WTC11 (cell line): ENCODE data around the gene TAF13.

ENCODE experiments used
- ATF2 ChIP-seq: sonication (generic); formaldehyde crosslinking; IDR thresholded peaks from 2 replicates; pipeline ENCODE4 v1.8.1; 2022; ENCODE audit warnings: low read depth, missing genetic modification reagents, borderline replicate concordance
- ATF3 ChIP-seq: sonication (generic); formaldehyde crosslinking; conservative IDR thresholded peaks from 2 replicates; pipeline ENCODE4 v1.8.1; 2022; ENCODE audit warnings: mild to moderate bottlenecking, missing genetic modification reagents
- CTCF ChIP-seq: fragments of 200-600 bp; IDR thresholded peaks from 2 replicates; pipeline ENCODE4 v1.8.0; 2022; ENCODE audit warnings: antibody characterized with exemption
- ETV6 ChIP-seq: sonication (generic); formaldehyde crosslinking; IDR thresholded peaks from 2 replicates; pipeline ENCODE4 v1.8.1; 2022; ENCODE audit warnings: mild to moderate bottlenecking, missing genetic modification reagents
- FOXK1 ChIP-seq: sonication (generic); formaldehyde crosslinking; IDR thresholded peaks from 2 replicates; pipeline ENCODE4 v1.8.0; 2022; ENCODE audit warnings: mild to moderate bottlenecking, moderate library complexity, missing genetic modification reagents
- GRHL2 ChIP-seq: fragments of 250-450 bp; sonication (Bioruptor Pico); IDR thresholded peaks from 2 replicates; pipeline ENCODE4 v1.8.0; 2022; ENCODE audit warnings: mild to moderate bottlenecking, moderate library complexity; ENCODE audit not compliant: insufficient replicate concordance, severe bottlenecking
- HMGXB4 ChIP-seq: sonication (generic); formaldehyde crosslinking; IDR thresholded peaks from 2 replicates; pipeline ENCODE4 v1.8.1; 2023; ENCODE audit warnings: mild to moderate bottlenecking, moderate library complexity, missing genetic modification reagents
- MAX ChIP-seq: sonication (generic); formaldehyde crosslinking; IDR thresholded peaks from 2 replicates; pipeline ENCODE4 v1.8.0; 2022; ENCODE audit warnings: mild to moderate bottlenecking, missing genetic modification reagents
- MLX ChIP-seq: sonication (generic); formaldehyde crosslinking; IDR thresholded peaks from 2 replicates; pipeline ENCODE4 v1.8.1; 2023; ENCODE audit warnings: mild to moderate bottlenecking, missing genetic modification reagents, moderate library complexity
- NR1H2 ChIP-seq: sonication (generic); formaldehyde crosslinking; IDR thresholded peaks from 2 replicates; pipeline ENCODE4 v1.9.0; 2021; ENCODE audit warnings: mild to moderate bottlenecking, moderate library complexity, missing genetic modification reagents
- SP1 ChIP-seq: sonication (generic); formaldehyde crosslinking; conservative IDR thresholded peaks from 2 replicates; pipeline ENCODE4 v1.8.1; 2022; ENCODE audit warnings: missing genetic modification reagents
- USF1 ChIP-seq: sonication (generic); formaldehyde crosslinking; IDR thresholded peaks from 2 replicates; pipeline ENCODE4 v1.8.0; 2022; ENCODE audit warnings: mild to moderate bottlenecking, missing genetic modification reagents
- ZBTB21 ChIP-seq: sonication (generic); formaldehyde crosslinking; IDR thresholded peaks from 2 replicates; pipeline ENCODE4 v1.8.1; 2023; ENCODE audit warnings: mild to moderate bottlenecking, missing genetic modification reagents, borderline replicate concordance

- TF ChIP-seq CTCF (no peak), MLX (CRISPR knock-in tag) (no peak), ATF2 (CRISPR knock-in tag) (no peak), SP1 (CRISPR knock-in tag) (no peak), GRHL2 (no peak), HMGXB4 (CRISPR knock-in tag) (no peak), ZBTB21 (CRISPR knock-in tag) (no peak), FOXK1 (CRISPR knock-in tag) (no peak), USF1 (CRISPR knock-in tag) (no peak), ATF3 (CRISPR knock-in tag) (no peak), MAX (CRISPR knock-in tag) (no peak), ETV6 (CRISPR knock-in tag) (no peak), NR1H2 (CRISPR knock-in tag) (no peak)
Observed at GRCh38 chr1:109084563-109085517, 9.0 kb upstream of the TAF13 start.
